Glomerular visceral epithelial cell (primary cell): ENCODE data around the gene ING5.
"Not testable (repeated sequence)": the region's sequence is repeated elsewhere in the genome, so short reads cannot be mapped to it uniquely, and the experiment has no call there.

Experiments used
- DNase-seq: peaks from one replicate; pipeline ENCODE4 v3.0.0-alpha.2; 2016; ENCODE audit errors: extremely low spot score

The ING5 gene

DNA sequence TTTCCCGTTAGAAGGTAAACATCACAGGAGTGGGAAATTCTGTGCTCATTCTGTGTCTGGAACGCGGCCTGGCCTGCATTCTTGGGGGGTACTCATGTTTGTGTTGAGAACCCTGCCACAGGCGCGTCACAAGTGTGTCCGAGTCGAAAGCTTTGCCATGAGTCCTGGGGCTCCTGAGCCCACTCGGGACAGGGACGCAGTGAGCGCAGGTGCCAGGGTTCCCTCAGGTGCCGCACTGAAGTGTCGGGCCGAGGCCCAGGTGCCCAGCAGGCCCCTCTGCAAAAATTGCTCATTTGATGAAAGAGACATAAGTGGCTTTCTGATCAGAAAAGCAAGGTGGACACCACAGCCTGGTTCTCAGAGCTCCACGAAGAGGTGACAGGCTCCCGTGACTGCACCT, 37.3 kb downstream of the ING5 start:
- DNase-seq: no peak

DNA sequence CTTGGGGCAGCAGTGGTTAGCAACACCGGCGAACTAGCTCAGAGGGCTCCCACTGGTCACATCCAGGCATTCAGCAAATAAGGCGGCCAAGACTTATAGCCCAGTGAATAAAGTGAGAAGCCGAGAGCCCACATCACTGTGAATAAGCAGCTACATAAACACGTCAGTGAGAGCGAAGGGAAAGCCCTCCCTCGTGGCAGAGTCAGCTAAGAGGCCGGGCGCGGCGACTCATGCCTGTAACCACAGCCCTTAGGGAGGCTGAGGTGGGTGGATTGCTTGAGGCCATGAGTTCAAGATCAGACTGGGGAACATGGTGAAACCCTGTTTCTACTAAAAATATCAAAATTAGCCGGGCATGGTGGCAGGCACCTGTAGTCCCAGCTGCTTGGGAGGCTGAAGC, 37.8 kb downstream of the ING5 start:
- peak; percentile 59 for DNase-seq

DNA sequence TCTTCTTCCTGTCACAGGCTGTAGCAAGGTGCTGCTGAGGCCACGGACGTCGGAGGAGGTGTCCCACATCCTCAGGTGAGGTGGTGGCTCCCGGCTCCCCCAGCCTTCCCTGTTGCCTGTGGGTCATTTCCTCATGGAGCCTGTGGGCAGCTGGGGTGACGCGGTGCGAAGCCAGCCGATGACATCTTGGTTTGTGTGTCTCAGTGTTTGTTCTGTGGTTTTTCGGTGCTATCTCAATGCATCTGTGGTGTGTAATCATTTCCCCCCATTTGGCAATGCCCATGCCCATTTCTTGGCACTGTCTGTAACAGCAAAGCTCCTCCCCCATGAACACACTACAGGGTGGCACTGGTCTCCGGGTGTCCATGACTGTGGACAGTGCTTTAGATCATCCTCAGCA, 39.2 kb downstream of the ING5 start:
- peak; percentile 89 for DNase-seq

DNA sequence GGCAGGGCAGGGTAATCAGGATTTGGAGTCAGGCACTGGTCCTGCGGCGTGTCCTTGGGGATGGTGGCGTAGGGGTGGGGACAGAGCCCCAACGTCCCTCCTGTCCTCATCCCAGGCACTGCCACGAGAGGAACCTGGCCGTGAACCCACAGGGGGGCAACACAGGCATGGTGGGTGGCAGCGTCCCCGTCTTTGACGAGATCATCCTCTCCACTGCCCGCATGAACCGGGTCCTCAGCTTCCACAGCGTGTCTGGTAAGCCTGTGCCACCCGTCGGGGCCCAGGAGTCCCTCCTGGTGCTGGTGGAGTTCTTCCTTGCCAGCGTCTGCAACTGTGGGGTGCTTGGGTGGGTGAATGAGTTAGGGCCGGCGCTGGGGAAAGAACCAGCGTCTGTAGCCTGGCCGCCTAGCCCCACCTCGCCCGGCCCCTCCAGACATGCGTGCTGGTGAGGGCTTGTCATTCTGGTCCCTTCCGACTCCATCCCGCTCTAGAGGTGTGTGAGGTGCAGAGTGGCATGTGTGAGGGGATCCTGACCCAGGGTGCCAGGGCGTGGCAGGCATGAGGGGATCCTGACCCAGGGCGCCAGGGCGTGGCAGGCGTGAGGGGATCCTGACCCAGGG, 40.6 kb downstream of the ING5 start:
- DNase-seq: no peak

DNA sequence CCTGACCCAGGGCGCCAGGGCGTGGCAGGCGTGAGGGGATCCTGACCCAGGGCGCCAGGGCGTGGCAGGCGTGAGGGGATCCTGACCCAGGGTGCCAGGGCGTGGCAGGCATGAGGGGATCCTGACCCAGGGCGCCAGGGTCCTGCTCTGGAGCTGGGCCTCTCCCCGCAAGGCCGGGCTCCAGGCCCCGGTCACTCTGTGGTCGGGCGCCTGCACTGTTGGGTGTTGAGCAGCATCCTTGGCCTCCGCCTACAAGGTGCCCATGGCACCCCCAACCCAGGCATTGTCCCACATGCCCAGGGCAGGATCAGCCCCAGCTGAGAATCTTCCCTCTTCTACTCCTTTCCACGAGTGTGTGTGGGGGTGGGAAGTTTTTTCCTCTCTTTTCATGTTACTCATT, 41.2 kb downstream of the ING5 start:
- DNase-seq: not testable (repeated sequence)

DNA sequence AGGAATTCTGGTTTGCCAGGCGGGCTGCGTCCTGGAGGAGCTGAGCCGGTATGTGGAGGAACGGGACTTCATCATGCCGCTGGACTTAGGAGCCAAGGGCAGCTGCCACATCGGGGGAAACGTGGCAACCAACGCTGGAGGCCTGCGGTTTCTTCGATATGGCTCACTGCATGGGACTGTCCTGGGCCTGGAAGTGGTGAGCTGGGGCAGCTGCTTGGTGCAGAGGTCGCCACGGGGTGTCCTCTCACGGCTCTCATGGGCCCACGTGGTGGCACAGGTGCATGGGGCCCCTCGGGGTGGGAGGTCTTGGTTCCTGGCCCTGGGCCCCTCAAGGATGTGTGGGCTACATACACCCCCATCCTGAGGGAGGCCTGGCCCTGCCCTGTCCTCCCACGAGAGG, 41.8 kb downstream of the ING5 start:
- DNase-seq: no peak

DNA sequence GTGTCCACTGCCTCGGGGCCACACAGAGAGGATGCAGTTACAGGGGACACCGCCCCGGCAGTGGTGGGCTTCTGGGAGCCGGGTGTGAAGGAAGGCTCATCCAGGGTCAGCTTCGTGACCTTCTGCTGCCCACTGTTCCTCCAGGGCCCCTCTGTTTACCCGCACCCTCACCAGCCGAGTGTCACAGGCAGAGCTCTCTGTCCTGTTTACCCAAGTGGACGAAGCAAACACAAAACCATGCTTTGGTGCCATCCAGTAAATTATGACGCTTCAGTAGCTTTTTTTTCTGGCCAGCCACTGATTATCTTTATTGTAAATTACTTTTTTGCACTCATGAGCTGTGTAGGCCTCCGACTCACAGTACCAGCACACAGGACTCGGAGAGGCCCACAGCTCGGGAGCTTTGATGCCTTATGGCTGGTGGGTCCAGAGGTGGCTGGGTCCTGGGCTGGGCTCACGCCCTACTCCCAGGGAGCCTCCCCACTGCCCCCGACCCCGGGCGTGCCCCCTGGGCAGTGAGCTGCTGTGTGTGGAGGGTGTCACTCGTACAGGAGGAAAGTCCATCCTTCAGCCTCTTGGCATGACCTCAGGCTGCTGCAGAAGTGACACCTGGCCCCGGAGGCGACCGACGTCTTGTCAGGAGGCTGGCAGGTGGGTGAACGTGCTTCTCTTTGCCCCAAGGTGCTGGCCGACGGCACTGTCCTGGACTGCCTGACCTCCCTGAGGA, 42.4 kb downstream of the ING5 start:
- DNase-seq: no peak

DNA sequence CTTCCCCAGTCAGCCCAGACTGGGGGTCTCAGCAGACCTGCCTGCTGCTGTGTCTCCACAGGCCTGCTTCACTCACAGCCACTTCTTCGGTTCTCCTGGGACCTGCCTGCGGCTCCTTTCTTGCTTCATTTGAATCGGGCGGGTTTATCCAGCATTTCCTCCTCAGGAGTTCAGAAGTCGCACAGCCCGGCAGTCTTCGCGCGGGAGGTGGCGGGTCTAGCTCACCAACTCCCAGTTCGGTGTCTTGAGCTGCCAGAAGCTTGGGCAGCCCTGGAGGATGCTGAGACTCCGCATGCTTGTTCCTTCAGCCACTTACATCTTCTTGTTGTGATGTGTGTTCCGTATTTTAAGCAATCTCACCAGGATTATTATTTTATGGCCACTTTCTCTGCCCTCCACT, 43.4 kb downstream of the ING5 start:
- DNase-seq: no peak

DNA sequence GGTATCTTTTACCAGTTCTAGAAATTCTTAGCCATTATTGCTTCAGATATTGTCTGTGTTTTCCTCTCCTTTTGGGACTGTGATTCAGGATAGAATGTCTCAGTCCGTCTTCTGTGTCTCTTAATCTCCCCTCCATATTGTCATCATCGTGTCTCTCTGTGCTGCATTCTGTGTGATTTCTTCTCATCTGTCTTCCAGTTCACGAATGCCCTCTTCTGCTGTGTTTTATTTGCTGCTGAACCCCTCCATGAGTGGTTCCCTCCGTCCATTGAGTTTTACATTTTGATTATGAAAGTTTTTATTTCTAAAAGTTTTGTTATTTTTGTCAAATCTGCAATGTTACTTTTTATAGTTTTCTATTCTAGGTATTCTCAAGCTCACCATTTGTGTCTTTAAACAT, 44.2 kb downstream of the ING5 start:
- DNase-seq: no peak

DNA sequence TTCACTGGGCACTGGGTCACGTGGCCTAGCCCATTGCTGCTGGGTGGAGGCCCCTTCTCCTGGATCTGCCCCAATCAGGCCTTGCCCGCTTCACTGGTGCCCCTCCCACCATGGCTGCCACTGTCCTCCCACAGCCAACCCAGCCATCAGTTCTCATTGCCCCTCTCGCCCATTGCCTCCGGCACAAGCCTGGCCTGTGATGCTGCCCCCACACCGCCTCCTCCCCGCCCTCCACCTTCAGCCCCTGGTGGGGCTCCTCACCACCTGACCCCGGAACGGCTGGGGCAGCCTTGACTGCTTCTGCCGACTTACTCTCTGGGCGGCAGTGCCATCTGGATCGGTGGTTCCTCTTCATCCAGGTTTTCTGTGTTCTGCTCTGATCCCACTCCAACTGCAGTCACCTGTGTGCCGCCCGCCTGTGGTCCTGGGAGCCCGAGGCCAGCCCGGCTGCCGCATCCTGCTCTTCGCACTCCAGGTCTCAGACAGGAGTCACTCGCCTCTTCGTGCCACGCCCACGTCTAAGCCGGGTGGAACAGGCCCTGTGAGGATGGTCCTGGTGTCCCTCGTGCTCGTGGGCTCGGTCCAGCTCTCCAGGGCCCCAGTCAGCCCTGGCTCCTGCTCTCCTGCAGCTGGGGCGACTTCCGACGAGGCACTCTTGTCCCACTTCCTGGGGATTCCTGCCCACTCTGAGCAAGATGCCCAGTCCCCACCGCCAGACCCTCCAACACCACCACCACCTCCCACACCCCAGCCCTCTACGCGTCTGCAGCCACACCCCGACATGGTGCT, 46.8 kb downstream of the ING5 start:
- no peak for DNase-seq

DNA sequence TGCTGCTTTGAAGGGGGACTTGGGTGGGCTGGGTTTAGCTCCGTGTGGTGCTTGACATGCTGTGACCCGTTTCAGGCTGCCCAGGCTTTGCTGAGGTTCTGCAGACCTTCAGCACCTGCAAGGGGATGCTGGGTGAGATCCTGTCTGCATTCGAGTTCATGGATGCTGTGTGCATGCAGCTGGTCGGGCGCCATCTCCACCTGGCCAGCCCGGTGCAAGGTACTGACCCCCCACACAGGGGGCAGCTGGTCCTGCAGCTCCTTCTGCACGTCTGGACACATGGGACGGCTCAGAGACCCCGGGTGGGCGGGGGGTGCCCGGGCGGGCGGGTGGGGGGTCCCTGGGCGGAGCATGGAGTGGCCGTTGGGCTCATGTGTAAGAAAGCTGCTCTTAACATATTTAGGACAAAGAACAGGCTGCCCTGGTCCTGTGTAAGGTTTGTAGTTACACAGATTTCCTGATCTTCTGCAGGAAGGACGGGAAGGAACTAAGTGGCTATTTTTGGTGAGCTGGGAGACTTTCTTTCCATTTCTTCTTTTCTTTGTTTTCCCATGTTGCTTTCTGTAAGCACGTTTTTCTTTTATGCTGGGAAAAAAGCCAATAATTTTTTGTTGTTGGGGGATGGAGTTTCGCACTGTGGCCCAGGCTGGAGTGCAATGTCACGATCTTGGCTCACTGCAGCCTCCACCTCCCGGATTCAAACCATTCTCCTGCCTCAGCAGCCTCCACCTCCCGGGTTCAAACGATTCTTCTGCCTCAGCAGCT, 48.4 kb downstream of the ING5 start:
- no peak for DNase-seq

DNA sequence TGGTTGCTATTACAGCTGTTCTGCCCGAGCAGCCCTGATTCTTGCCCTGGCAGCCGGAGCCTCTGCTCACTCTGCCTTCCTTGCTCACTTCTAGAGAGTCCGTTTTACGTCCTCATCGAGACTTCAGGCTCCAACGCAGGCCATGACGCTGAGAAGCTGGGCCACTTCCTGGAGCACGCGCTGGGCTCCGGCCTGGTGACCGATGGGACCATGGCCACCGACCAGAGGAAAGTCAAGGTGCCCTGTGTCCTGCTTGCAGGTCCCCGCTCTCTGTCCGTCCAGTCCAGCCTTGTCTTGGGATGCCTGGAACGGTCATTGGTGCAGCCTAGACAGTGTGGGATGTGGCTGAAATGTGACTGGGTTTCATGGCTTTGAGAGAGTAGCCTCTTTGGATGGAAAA, 49.3 kb downstream of the ING5 start:
- no peak for DNase-seq

DNA sequence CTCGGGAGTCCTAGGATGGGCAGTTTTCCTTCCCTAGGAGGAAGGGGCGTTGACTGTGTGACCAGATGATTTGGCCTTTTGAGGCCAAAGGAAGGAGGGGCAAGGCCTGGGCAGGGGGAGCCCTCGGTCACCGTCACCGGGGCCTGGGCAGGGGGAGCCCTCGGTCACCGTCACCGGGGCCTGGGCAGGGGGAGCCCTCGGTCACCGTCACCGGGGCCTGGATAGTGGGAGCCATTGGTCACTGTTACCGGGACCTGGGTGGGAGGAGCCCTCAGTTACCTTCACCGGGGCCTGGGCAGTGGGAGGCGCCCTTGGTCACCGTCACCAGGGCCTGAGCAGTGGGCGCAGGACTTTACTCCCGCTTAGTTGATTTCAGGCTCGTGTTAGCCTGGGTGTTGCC, 49.9 kb downstream of the ING5 start:
- DNase-seq: no peak

DNA sequence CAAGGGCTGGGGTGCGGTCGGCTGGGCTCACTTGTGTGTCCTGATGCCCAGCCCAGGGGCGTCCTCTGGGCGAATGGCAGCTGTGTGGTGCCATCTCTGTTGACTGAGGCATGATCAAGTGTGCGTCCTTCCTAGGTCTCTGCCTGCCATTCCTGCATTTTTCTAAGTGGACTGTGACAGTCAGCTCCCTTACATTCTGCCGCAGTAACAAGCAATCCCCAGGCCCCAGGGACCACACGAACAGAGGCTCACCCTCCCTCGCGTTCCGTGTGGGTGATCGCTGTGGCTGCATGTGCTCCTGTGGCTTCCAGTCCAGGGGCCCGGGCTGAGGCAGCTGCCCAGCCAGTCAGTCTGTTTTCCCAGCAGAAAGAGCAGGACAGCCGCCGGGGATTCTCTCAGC, 50.4 kb downstream of the ING5 start:
- DNase-seq: no peak

DNA sequence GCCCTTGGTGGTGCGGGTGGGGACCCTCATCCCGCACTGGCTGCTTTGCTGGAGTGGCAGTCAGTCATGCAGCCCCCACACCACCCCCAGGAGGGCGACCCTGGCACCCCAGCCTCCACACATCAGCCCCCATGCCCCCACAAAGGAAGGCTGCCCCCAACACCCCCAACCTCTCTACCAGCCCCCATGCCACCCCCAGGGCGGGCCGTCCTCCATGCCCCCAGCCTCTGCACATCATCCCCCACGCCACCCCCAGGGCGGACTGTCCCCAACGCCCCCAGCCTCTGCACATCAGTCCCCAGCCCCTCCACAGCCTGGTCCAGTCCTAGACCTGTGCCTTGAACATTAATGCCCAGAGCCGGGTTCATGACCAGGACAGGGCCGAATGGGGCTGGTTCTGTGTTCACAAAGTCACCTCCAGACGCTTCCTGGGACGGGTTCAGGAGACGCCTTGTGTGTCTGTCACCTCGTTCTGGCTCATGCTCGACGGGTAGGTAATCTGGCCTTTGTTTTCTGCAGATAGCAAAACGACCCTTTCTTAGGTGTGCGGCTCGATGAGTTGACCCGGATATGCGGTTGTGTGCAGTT, 50.9 kb downstream of the ING5 start:
- DNase-seq: no peak

DNA sequence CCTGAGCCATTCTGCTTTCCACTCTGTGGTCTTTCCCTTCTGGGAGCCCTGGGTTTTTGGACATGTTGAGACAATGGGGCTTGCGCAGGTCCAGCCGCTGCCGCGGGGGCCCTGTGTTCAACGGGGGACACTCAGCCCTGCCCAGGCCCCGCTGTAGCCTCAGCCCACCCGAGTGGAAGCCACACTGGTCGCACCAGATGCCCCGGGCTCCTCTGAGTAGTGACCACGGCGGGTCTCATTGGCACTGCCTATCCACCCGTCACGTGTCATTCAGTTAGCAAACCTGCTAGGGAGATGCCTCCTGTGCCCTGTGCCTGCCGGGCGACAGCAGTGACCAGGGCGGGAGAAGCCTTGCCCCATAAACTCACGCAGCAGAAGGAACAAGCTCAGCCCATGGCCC, 51.7 kb downstream of the ING5 start:
- no peak for DNase-seq

DNA sequence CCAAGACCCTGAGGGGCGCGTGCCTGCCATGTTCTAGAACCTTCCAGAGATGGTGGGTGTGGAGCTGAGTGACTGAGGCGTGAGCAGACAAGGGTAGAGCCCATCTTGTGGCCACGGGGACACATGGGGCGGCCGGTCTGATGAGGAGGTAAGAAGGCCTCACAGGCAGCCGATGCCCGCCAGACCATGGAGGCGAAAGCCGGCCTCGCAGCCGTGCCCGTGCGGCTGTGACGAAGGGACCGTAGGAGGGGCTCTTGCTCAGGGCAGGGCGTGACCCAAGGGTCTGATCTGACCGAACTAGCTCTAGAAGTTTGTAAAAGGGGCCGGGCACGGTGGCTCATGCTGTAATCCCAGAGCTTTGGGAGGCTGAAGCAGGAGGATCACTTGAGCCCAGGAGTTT, 52.2 kb downstream of the ING5 start:
- no peak for DNase-seq

DNA sequence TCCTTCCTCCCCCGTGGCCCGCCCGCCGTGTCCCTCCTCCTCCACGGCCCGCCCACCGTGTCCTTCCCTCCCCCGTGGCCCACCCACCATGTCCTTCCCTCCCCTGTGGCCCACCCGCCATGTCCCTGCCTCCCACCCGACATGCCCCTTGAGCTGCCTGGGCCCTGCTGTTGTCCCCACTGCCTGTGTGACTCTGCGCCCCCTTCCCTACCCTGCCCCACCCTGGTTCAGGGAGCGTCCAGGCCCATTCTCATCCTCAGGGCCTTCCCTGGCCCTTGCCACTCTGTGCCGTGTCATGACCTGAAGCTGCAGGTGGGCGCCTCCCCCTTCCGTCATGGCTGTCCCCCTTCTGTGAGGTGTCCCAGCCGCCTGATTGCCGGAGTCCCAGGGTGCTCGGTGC, 53.3 kb downstream of the ING5 start:
- no peak for DNase-seq

DNA sequence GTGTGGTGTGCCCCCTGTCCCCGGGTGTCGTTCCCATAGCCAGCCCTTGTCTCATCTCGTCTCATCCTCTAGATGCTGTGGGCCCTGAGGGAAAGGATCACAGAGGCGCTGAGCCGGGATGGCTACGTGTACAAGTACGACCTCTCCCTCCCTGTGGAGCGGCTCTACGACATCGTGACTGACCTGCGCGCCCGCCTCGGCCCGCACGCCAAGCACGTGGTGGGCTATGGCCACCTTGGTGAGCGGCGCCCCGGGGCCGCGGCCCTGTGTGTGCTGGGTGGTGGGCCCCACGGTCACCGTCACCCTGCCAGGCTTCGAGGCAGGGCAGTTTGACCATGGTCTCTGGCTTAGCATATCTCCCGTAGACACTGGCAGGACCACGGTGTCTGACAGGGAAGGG, 53.9 kb downstream of the ING5 start:
- no peak for DNase-seq

DNA sequence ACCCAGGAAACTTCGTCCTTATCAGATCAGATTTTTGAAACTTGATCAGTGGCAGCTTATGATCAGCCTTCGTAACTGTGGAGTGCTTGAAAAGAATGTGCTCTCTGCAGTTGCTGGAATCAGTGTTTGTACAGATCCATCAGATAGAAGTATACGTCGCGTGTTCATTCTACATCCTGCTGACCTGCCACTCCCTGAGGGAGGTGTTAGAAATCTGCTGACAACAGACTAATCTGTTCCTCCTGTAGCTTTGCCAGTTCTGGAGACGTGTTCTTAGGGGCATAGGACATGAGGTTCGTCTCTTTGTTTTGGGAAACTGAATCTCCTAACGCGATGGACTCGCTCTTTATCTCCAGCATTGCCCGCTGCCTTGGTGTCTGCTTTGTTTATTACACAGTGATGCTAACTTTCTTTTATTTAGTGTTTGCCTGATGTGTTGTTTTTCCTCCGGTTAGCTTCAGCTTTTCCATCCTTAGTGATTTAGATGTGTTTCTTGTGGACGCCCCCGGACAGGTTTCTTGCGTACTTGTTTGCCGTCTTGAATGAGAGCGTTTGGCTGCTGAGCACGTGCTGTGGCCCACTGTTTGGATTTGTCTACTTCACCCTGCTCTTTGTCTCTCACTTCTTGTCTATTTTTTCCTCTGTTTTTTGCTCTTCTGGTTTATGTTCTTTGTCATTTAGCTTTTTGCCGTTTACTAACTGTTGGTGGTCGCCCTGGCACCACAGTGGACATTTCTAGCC, 57.4 kb downstream of the ING5 start:
- DNase-seq: no peak

DNA sequence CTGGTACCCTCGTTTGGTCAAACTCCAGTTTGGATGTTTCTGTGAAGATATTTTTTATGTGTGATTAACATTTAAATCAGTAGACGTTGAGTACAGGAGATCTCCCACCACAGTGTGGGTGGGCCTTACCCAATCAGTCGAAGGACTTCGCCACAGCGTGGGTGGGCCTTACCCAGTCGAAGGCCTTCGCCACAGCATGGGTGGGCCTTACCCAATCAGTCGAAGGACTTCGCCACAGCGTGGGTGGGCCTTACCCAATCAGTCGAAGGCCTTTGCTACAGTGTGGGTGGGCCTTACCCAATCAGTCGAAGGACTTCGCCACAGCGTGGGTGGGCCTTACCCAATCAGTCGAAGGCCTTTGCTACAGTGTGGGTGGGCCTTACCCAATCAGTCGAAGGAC, 58.1 kb downstream of the ING5 start:
- DNase-seq: not testable (repeated sequence)
